ENCODE measurements around the gene INTS11. TPM values are rescaled to one million over a fixed set of nuclear protein-coding genes. Genes with fewer than 3 reads are reported as not detected.
A peak's percentile ranks its signal among the peaks of the same experiment; 100 is the strongest.

The INTS11 gene
- total and polyA plus RNA-seq, 2 donors (not counting 1 experiment from before 2014, with no cell fraction given) = 149 to 245 TPM

- Mint-ChIP-seq H3K4me3 (peak overlapping the region; percentile 88), H3K9me3 (ENCODE audit: insufficient read depth) (no peaks in the 10 kb centered on the region), H3K4me1 (peaks cover 35% of the 10 kb centered on the region), H3K27ac (peak overlapping the region; percentile 92), H3K27me3 (no peaks in the 10 kb centered on the region)
- Histone ChIP-seq H3K79me2 (ENCODE audit: control insufficient read depth, insufficient read depth, low read length) (peaks cover 36% of the 10 kb centered on the region), H3K27ac (ENCODE audit: low read length in 2 of 2) (peak overlapping the region; percentile 27 to 63), H3K27me3 (replicated peaks in 1 of 4; ENCODE audit: control extremely low read depth in 1 of 4, control insufficient read depth in 3 of 4, insufficient read depth in 4 of 4, low read length in 3 of 4) (no peaks in the 10 kb centered on the region), H4K20me1 (ENCODE audit: control insufficient read depth, insufficient read depth, low read length, poor library complexity, severe bottlenecking) (peaks cover 44% of the 10 kb centered on the region), H3K9me3 (ENCODE audit: control extremely low read depth in 1 of 3, control insufficient read depth in 2 of 3, insufficient read depth in 1 of 3, low read length in 2 of 3) (no peaks in the 10 kb centered on the region), H3K36me3 (replicated peaks in 1 of 2; ENCODE audit: control extremely low read depth in 1 of 2, control insufficient read depth in 1 of 2, extremely low read depth in 1 of 2, insufficient read depth in 2 of 2, low read length in 1 of 2) (peaks cover 0 to 3% of the 10 kb centered on the region in 2 experiments), H3K4me1 (ENCODE audit: control insufficient read depth in 2 of 2, insufficient read depth in 2 of 2, low read length in 2 of 2) (peaks cover 34 to 47% of the 10 kb centered on the region in 2 donors), H2AFZ (ENCODE audit: insufficient read depth, low read depth, low read length, poor library complexity, severe bottlenecking) (peak overlapping the region; percentile 76), H3K4me2 (replicated peaks; ENCODE audit: low read depth, low read length, poor library complexity, severe bottlenecking) (peak overlapping the region; percentile 99), H3K9ac (ENCODE audit: low read length) (peak overlapping the region; percentile 76), H3K4me3 (ENCODE audit: control extremely low read depth in 1 of 5, extremely low read depth in 1 of 5, insufficient read depth in 1 of 5, low read depth in 2 of 5, low read length in 4 of 5) (peak overlapping the region in 4 of 5 experiments; percentile 35 to 73 (median 53))
- ChIA-PET CTCF (interaction anchor here (0.9 to 1.6 kb wide), 9 partner anchors 9 to 287 kb away, joined by 3 to 16 read pairs (median 5); partner anchors contain the start of gene AURKAIP1), POLR2A (no interaction called here)
- ATAC-seq (ENCODE audit: low read depth) (peak; percentile 52), DNase-seq (peak; percentile 84)
- 8% methylated on average over 25 of the region's 25 CpGs for WGBS (ENCODE audit: insufficient coverage)
- no peak for TF ChIP-seq CTCF (IDR thresholded peaks at IDR 0.05)
- TF ChIP-seq EZH2 (IDR thresholded peaks at IDR 0.05; ENCODE audit: borderline replicate concordance, insufficient read depth, low read depth, low read length, poor library complexity, severe bottlenecking) = no peak
- intact Hi-C loops (cut with micrococcal nuclease) = loop anchor here (1.0 to 5.0 kb wide), 4 partner anchors 32 to 293 kb away; partner anchors contain the start of genes B3GALT6, ISG15, SDF4 and UBE2J2
These were observed 19.0 kb downstream of the INTS11 start for GRCh38 chr1:1305300-1306069.
